ENCODE data around the gene PPP2R2C.

The PPP2R2C gene

DNA sequence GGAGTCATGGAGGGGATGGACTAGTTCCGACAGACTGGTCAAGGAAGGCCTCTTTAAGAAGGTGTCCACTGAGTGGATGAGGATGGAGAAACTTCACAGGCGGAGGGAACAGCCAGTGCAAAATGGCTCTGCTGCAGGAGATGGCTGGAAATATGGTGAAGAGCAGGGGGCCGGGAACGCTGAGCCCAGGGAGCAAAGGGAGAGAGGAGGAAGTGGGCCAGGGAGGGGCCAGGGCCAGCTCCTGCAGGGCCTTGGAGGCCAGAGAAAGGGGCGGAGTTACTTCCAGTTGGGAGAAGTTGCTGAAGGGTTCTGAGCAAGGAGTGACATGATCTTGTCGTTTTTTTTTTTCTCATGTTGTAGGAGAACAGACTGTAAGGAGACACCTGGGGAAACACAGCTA, 108.3 kb downstream of the PPP2R2C start:
- TF ChIP-seq, protein P1, sequence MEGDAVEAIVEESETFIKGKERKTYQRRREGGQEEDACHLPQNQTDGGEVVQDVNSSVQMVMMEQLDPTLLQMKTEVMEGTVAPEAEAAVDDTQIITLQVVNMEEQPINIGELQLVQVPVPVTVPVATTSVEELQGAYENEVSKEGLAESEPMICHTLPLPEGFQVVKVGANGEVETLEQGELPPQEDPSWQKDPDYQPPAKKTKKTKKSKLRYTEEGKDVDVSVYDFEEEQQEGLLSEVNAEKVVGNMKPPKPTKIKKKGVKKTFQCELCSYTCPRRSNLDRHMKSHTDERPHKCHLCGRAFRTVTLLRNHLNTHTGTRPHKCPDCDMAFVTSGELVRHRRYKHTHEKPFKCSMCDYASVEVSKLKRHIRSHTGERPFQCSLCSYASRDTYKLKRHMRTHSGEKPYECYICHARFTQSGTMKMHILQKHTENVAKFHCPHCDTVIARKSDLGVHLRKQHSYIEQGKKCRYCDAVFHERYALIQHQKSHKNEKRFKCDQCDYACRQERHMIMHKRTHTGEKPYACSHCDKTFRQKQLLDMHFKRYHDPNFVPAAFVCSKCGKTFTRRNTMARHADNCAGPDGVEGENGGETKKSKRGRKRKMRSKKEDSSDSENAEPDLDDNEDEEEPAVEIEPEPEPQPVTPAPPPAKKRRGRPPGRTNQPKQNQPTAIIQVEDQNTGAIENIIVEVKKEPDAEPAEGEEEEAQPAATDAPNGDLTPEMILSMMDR (IDR thresholded peaks at IDR 0.05; ENCODE audit: low read depth, low read length, missing control alignments) = no peak
- H3K4me3 ChIP-seq (ENCODE audit: low read depth, low read length) = no peak overlapping the region
- no peak for DNase-seq (ENCODE audit: low read depth)

DNA sequence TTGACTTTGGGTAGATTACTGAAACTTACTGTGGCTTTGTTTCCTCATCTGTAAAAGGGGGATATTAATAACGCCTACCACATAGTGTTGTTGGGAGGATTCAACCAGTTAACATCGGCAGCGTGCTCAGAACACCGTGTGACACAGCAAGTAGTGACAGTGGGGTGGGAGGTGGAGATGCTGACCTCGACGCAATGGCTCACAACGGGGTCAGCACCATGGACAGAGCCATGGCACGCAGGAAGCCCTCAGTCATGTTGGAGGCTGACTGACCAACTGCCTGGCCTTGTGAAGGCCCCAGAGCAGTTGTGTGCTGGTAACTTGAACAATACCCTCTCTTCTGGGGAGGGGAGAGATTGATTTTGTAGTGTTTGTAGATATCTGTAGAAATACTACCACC, 109.5 kb downstream of the PPP2R2C start:
- no peak for DNase-seq (ENCODE audit: low read depth)
- H3K4me3 ChIP-seq (ENCODE audit: low read depth, low read length) = no peak overlapping the region
- TF ChIP-seq, protein P1 (IDR thresholded peaks at IDR 0.05; ENCODE audit: low read depth, low read length, missing control alignments) = no peak

DNA sequence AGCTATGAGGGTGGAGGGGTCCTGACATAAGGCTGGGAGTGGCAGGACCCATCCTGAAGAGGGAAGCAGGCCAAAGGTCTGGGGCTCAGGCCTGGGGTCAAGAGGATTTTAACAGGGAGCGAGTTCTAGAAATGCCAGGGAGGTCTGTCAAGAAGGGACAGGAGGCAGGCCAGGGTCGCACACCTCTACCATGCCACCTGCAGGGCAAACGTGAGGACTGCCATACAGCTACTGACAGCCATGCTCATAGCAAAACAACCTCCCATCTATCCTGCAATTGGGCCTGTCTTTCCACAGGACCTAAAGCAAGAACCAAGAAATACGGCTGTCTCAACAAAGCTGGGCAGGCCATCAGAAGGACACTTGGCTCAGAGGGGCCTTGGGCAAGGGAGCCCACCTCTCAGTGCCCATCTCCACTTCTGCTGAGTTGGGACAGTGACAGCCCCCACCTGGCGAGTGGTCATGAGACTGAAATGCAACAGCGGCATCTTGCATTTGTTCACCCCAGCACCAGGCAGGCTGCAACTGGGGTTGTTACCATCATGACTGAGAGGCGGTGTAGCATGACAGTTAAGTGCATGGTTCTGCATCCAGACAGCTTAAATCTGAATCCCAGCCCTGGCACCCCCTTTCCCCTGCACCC, 110.0 kb downstream of the PPP2R2C start:
- H3K4me3 ChIP-seq (ENCODE audit: low read depth, low read length) = no peak overlapping the region
- TF ChIP-seq, protein P1 (IDR thresholded peaks at IDR 0.05; ENCODE audit: low read depth, low read length, missing control alignments) = no peak
- DNase-seq (ENCODE audit: low read depth) = no peak

DNA sequence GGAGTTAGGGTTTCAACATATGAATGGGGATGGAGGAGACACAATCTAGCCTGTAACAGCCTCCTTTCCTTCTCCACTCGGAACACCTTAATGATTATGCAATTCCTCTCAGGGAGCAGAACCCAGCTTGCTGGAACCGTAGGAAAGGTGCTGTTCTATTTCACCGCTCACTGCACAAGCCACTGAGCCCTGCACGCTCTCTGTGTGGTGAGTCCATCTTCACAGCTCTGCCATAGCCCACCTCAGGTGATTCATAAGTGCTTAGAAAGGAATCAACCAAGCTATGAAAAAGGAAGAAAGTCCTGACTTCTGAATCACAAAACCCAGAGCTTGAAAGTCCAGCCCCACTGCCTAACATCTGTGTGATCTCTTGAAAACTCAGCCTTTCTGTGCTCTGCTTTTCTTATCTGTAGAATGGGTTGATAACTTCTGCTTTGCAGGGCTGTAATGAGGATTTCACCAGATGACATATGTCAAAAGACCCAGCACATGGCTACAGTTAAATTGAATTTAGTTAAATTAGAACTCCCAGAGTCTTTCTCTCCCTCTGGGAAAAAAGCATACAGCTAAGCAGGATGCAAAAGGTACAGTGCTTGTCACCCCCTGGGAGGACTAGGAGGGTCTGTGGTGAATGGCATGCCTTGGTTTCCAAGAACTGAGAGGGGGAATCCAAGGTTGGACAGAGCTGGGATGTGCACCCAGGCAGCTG, 111.2 kb downstream of the PPP2R2C start:
- TF ChIP-seq, protein P1 (IDR thresholded peaks at IDR 0.05; ENCODE audit: low read depth, low read length, missing control alignments) = no peak
- no peak overlapping the region for H3K4me3 ChIP-seq (ENCODE audit: low read depth, low read length)
- no peak for DNase-seq (ENCODE audit: low read depth)

DNA sequence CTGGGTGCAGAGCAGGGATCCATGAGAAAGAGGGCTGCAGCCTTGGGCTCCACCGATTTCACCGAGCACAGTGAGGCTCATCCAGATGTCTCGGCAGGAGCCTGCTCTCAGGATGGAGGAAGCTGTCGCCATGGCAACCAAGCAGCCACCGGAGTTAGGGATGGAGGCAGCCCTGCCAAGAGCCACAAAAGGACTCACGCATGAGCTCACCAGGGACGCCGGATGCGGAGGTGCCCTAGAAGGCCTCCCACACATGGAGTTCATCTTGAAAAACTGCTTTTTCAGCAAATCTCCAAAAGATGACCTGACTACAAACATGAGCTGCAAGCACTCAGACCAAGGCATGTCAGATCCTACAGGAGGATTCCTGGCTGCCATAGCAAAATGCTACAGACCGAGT, 112.0 kb downstream of the PPP2R2C start:
- no peak for DNase-seq (ENCODE audit: low read depth)
- no peak overlapping the region for H3K4me3 ChIP-seq (ENCODE audit: low read depth, low read length)
- TF ChIP-seq, protein P1 (IDR thresholded peaks at IDR 0.05; ENCODE audit: low read depth, low read length, missing control alignments) = no peak

DNA sequence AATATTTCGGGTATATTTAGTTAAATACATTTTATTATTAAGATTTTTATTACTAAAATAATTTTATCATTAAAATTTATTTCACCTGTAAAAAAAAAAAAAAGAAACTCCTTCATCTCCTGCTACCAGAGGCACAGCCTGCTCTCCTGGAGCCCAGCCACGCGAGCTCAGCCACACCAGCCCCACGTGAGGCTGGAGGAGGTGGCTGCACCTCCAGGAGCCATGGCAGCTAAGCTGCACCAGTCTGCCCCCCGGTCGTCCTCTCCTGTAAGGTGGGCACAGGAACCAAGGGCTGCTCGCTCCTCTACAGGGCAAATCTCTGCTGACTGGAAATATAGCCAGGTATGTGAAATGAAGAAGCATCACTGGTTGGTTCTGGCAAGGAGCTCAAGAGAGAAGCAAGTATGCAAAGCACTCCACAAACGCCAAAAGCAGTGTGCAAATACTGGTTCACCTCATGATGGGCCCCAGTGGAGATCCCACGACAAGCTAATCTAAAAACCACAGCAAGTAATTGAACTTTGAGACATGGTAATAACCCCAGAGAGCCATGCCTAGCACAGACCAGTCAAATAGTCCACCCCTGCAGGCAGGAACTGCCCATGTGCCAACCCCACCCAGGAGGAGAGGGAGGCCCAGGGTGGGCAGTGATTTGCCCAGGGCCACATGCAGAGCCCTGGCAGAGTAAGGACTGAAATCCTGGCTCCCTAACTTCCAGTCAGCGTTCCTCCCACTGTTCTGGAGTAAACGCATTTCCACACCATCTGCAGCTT, 112.7 kb downstream of the PPP2R2C start:
- H3K4me3 ChIP-seq (ENCODE audit: low read depth, low read length) = no peak overlapping the region

More for the DNA sequence above, 112.7 kb downstream of the PPP2R2C start:
- TF ChIP-seq, protein P1 (IDR thresholded peaks at IDR 0.05; ENCODE audit: low read depth, low read length, missing control alignments) = no peak
- no peak for DNase-seq (ENCODE audit: low read depth)
